Nephron (organoid): ENCODE results near the gene RND1.

ENCODE experiments used
- H3K27ac Mint-ChIP-seq, 3 experiments: 2 replicates each; pipeline ENCODE4 v1.8.0; 2020; ENCODE audit warnings: mixed read lengths in 3 of 3, mild to moderate bottlenecking in 2 of 3, moderate library complexity in 1 of 3
- H3K27me3 Mint-ChIP-seq: 2 replicates; pipeline ENCODE4 v1.8.0; 2021; ENCODE audit warnings: low read depth, mild to moderate bottlenecking, moderate library complexity, mixed read lengths
- H3K36me3 Mint-ChIP-seq: 2 replicates; pipeline ENCODE4 v1.8.0; 2020; ENCODE audit warnings: low read depth, mixed read lengths
- H3K4me1 Mint-ChIP-seq: 2 replicates; pipeline ENCODE4 v1.8.0; 2020; ENCODE audit warnings: mixed read lengths
- H3K4me3 Mint-ChIP-seq, 3 experiments: 2 replicates each; pipeline ENCODE4 v1.8.0; 2020; ENCODE audit warnings: mild to moderate bottlenecking in 3 of 3, mixed read lengths in 3 of 3, moderate library complexity in 2 of 3
- H3K9me3 Mint-ChIP-seq: 2 replicates; pipeline ENCODE4 v1.8.0; 2020; ENCODE audit warnings: mixed read lengths
- CTCF ChIP-seq, 3 experiments: fragments of 200-600 bp; sonication (generic); IDR thresholded peaks; one replicate each; pipeline ENCODE4 v1.5.0; 2021; ENCODE audit warnings: antibody characterized with exemption in 3 of 3; ENCODE audit not compliant: unreplicated experiment in 3 of 3

RND1 gene

DNA sequence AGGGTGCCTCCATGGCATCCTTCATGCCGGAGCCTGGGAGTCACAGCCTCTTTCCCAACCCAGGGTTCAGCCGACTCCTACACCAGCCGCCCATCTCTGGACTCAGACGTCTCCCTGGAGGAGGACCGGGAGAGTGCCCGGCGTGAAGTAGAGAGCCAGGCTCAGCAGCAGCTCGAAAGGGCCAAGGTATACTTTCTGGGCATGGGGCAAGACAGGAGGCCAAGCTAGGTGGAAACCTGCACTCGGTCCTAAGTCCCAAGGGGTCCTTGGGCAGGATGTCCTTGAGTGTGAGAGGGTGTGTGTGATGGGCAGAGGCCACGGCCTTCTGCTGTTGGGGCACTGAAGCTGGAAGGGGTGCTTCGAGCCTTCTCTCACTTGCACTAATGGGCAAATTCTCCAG, 42.4 kb downstream of the RND1 start:
- Mint-ChIP-seq H3K36me3 (peaks cover 20% of the 10 kb centered on the region), H3K4me1 (peaks cover 30% of the 10 kb centered on the region), H3K27me3 (no peaks in the 10 kb centered on the region), H3K27ac (no peak overlapping the region), H3K4me3 (no peak overlapping the region), H3K9me3 (no peaks in the 10 kb centered on the region)
- TF ChIP-seq CTCF (IDR thresholded peaks at IDR 0.05; ENCODE audit: unreplicated experiment in 3 of 3): no peak

DNA sequence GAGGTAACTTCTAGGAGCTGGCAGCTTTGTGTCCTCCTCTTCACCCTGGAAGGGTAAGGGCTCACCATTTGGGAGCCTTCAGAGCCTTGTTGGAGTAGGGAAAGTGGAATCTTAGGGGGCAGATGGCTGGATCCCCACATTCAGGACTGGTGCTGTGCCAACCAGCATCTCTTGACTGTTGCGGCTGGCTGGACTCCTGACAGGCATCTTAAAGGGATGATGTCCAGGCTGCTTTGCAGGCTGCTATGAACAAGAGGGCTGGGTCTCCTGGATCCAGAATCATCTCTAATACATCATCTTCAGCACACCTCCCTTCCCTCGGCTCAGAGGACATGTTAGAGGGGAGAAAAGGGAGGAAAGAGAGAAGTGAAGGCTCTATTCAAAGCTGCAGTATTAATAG, 43.0 kb downstream of the RND1 start:
- Mint-ChIP-seq H3K4me3 (no peak overlapping the region), H3K4me1 (peaks cover 30% of the 10 kb centered on the region), H3K27me3 (no peaks in the 10 kb centered on the region), H3K36me3 (peaks cover 19% of the 10 kb centered on the region), H3K9me3 (no peaks in the 10 kb centered on the region), H3K27ac (no peak overlapping the region)
- TF ChIP-seq CTCF (IDR thresholded peaks at IDR 0.05; ENCODE audit: unreplicated experiment in 3 of 3): no peak

DNA sequence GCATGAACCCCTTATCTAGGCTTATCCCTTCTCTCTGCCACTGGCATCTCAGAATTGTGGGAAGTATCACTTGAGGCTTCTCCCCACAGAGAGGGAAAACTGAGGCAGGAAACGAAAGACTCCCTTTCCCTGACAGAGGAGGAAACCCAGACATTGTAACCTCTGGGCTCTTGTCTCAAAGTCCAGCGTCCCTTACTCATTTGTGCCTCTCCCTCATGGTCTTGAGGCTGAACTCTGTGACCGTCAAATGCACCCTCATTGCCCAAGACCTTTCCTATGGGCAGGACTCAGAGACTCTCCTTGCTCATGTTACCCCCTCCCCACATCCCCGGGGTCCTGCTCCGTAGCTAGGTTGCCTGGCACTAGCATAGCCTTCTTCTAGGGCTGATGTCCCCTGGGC, 43.5 kb downstream of the RND1 start:
- peaks cover 2% of the 10 kb centered on the region for H3K27me3 Mint-ChIP-seq
- H3K4me3 Mint-ChIP-seq: peak overlapping the region; percentile 13 to 53 (median 20)
- peaks cover 35% of the 10 kb centered on the region for H3K4me1 Mint-ChIP-seq
- H3K36me3 Mint-ChIP-seq: peaks cover 19% of the 10 kb centered on the region
- no peak for TF ChIP-seq CTCF (IDR thresholded peaks at IDR 0.05; ENCODE audit: unreplicated experiment in 3 of 3)
- H3K27ac Mint-ChIP-seq: no peak overlapping the region
- H3K9me3 Mint-ChIP-seq: no peaks in the 10 kb centered on the region

- H3K36me3 Mint-ChIP-seq: peaks cover 11% of the 10 kb centered on the region
Observed at GRCh38 chr12:48819986-48820725, 45.5 kb downstream of the RND1 start.

GRCh38 chr12:48818831-48819590, 46.7 kb downstream of the RND1 start:
- Mint-ChIP-seq H3K36me3 (peaks cover 4% of the 10 kb centered on the region), H3K4me1 (peaks cover 53% of the 10 kb centered on the region), H3K27me3 (peaks cover 3% of the 10 kb centered on the region), H3K4me3 (peak overlapping the region; percentile 87 to 91 (median 91)), H3K27ac (peak overlapping the region; percentile 61 to 78 (median 77)), H3K9me3 (no peaks in the 10 kb centered on the region)
- no peak for TF ChIP-seq CTCF (IDR thresholded peaks at IDR 0.05; ENCODE audit: unreplicated experiment in 3 of 3)

More at GRCh38 chr12:48819986-48820725, 45.5 kb downstream of the RND1 start:
- H3K9me3 Mint-ChIP-seq: no peaks in the 10 kb centered on the region
- peaks cover 3% of the 10 kb centered on the region for H3K27me3 Mint-ChIP-seq
- no peak for TF ChIP-seq CTCF (IDR thresholded peaks at IDR 0.05; ENCODE audit: unreplicated experiment in 3 of 3)
- H3K4me1 Mint-ChIP-seq: peaks cover 53% of the 10 kb centered on the region
- H3K27ac Mint-ChIP-seq: peak overlapping the region; percentile 61 to 78 (median 77)
- peak overlapping the region; percentile 87 to 91 (median 91) for H3K4me3 Mint-ChIP-seq
